HepG2 (cell line): ENCODE data around the gene CDK14. TPM values are rescaled to one million over a fixed set of nuclear protein-coding genes. Genes with fewer than 3 reads are reported as not detected.

Experiments used
- ATAC-seq: fragments of 200-7000 bp; cut with Tn5 transposase; 3 replicates; pipeline ENCODE4 v1.9.1; 2020; ENCODE audit warnings: mild to moderate bottlenecking, moderate library complexity
- BruUV-seq: library from RNA; stranded (reverse); fragments of 400-500 nt; replicated peaks from 2 replicates; lab custom pipeline; 2021; lab: Mats Ljungman, UMichigan
- CTCF ChIA-PET: fragments of 300-600 bp; formaldehyde crosslinking; extraction: SDS; loops from one replicate; lab custom pipeline; 2021; ENCODE audit warnings: low total read pairs, inconsistent platforms, low intra/inter-chr PET ratio; lab: Yijun Ruan, JAX
- POLR2A ChIA-PET: fragments of 350-600 bp; sonication (Branson Sonifier 250); formaldehyde crosslinking; loops from one replicate; lab custom pipeline; 2020; ENCODE audit warnings: antibody characterized with exemption, inconsistent platforms; lab: Yijun Ruan, JAX
- DNase-seq: peaks from one replicate; pipeline ENCODE4 v3.0.0-alpha.2; 2015; ENCODE audit warnings: low spot score
- FAIRE-seq: peaks from 3 replicates; lab custom pipeline; 2011; peaks lifted over from hg19 to GRCh38; lab: Jason Lieb, UNC
- H2AFZ ChIP-seq: one replicate; pipeline ENCODE4 v1.6.1; 2011; ENCODE audit warnings: low read length, inconsistent platforms
- H3K27ac ChIP-seq: fragments of 300-600 bp; 3 replicates; pipeline ENCODE4 v1.8.0; 2011; ENCODE audit warnings: mixed run types, mild to moderate bottlenecking, mixed read lengths, low read length, inconsistent platforms; ENCODE audit not compliant: insufficient read depth; ENCODE audit errors: extremely low read length
- H3K27me3 ChIP-seq, 2 experiments: fragments of 200-600 bp in 1 of 2; 2 replicates in 1 of 2; 3 replicates in 1 of 2; pipeline versions ENCODE4 v1.6.0 to v1.8.0; 2011; ENCODE audit warnings: low read length in 2 of 2, mild to moderate bottlenecking in 2 of 2, moderate library complexity in 2 of 2, inconsistent platforms in 1 of 2; ENCODE audit not compliant: insufficient read depth in 2 of 2, control insufficient read depth in 1 of 2
- H3K36me3 ChIP-seq, 2 experiments: fragments of 200-600 bp in 1 of 2; replicated peaks in 1 of 2; 2 replicates in 1 of 2; 3 replicates in 1 of 2; pipeline versions ENCODE4 v1.5.1 to v1.8.0; 2011; ENCODE audit warnings: low read length in 2 of 2, inconsistent platforms in 1 of 2; ENCODE audit not compliant: insufficient read depth in 2 of 2, control insufficient read depth in 1 of 2
- H3K4me1 ChIP-seq: 2 replicates; pipeline ENCODE4 v1.5.1; 2012; ENCODE audit warnings: low read length, inconsistent platforms; ENCODE audit not compliant: insufficient read depth
- H3K4me2 ChIP-seq: 2 replicates; pipeline ENCODE4 v1.6.0; 2011; ENCODE audit warnings: low read depth, low read length, inconsistent platforms
- H3K4me3 ChIP-seq, 3 experiments: fragments of 200-600 bp in 1 of 3; sonication (generic), shearing (Covaris generic) in 1 of 3; replicated peaks in 1 of 3; 2 replicates each; pipeline ENCODE4 v1.5.1; 2011 to 2016; ENCODE audit warnings: low read length in 3 of 3, inconsistent platforms in 2 of 3, low read depth in 2 of 3, mild to moderate bottlenecking in 2 of 3, control low read depth in 1 of 3, mixed read lengths in 1 of 3; ENCODE audit not compliant: insufficient read depth in 1 of 3
- H3K79me2 ChIP-seq: one replicate; pipeline ENCODE4 v1.6.1; 2011; ENCODE audit warnings: low read length, inconsistent platforms; ENCODE audit not compliant: insufficient read depth
- H3K9ac ChIP-seq: 2 replicates; pipeline ENCODE4 v1.6.0; 2011; ENCODE audit warnings: mild to moderate bottlenecking, low read depth, low read length, inconsistent platforms; ENCODE audit not compliant: insufficient read depth
- H3K9me3 ChIP-seq: 2 replicates; pipeline ENCODE4 v1.5.1; 2012; ENCODE audit warnings: mild to moderate bottlenecking, low read length
- H4K20me1 ChIP-seq: 2 replicates; pipeline ENCODE4 v1.6.0; 2011; ENCODE audit warnings: inconsistent platforms, mild to moderate bottlenecking, low read length, moderate library complexity; ENCODE audit not compliant: insufficient read depth
- AKAP8 ChIP-seq: sonication (generic); formaldehyde crosslinking; IDR thresholded peaks from 2 replicates; pipeline ENCODE4 v1.5.1; 2020; ENCODE audit warnings: mild to moderate bottlenecking, missing genetic modification reagents
- GTF3A ChIP-seq: sonication (generic); formaldehyde crosslinking; conservative IDR thresholded peaks from 2 replicates; pipeline ENCODE4 v1.4.0; 2020; ENCODE audit warnings: mild to moderate bottlenecking, missing genetic modification reagents
- HNRNPLL ChIP-seq: fragments of 200-400 bp; formaldehyde crosslinking; IDR thresholded peaks from 2 replicates; pipeline ENCODE4 v1.6.1; 2017; ENCODE audit warnings: mild to moderate bottlenecking, low read depth, low read length; ENCODE audit not compliant: poor library complexity, severe bottlenecking
- NFIC ChIP-seq: IDR thresholded peaks from 2 replicates; pipeline ENCODE4 v1.6.1; 2012; ENCODE audit warnings: mild to moderate bottlenecking, low read length, inconsistent platforms
- SAFB2 ChIP-seq: sonication (generic); formaldehyde crosslinking; IDR thresholded peaks from 2 replicates; pipeline ENCODE4 v1.5.1; 2020; ENCODE audit warnings: missing genetic modification reagents, low read depth, mild to moderate bottlenecking, borderline replicate concordance
- SKI ChIP-seq: fragments of 450-650 bp; IDR thresholded peaks from one replicate; pipeline ENCODE4 v1.6.1; 2018; ENCODE audit warnings: mild to moderate bottlenecking; ENCODE audit not compliant: partially characterized antibody
- SNAPC5 ChIP-seq: sonication (generic); formaldehyde crosslinking; IDR thresholded peaks from 2 replicates; pipeline ENCODE4 v1.8.1; 2023; ENCODE audit warnings: mild to moderate bottlenecking, missing genetic modification reagents, borderline replicate concordance
- SYNCRIP ChIP-seq: fragments of 200-400 bp; formaldehyde crosslinking; IDR thresholded peaks from 2 replicates; pipeline ENCODE4 v1.6.1; 2018; ENCODE audit warnings: mild to moderate bottlenecking, low read depth, low read length; ENCODE audit not compliant: insufficient read depth
- ZBTB37 ChIP-seq: sonication (generic); formaldehyde crosslinking; IDR thresholded peaks from 2 replicates; pipeline ENCODE4 v1.4.0; 2020; ENCODE audit warnings: mild to moderate bottlenecking, missing genetic modification reagents
- ZNF101 ChIP-seq: sonication (generic); formaldehyde crosslinking; IDR thresholded peaks from 2 replicates; pipeline ENCODE4 v1.4.0; 2020; ENCODE audit warnings: mild to moderate bottlenecking, low read depth, missing genetic modification reagents, borderline replicate concordance
- ZNF576 ChIP-seq: sonication (generic); formaldehyde crosslinking; IDR thresholded peaks from 2 replicates; pipeline ENCODE4 v1.4.0; 2020; ENCODE audit warnings: mild to moderate bottlenecking, missing genetic modification reagents
- ZSCAN31 ChIP-seq: sonication (generic); formaldehyde crosslinking; IDR thresholded peaks from 2 replicates; pipeline ENCODE4 v1.5.0; 2020; ENCODE audit warnings: low read depth, mild to moderate bottlenecking, missing genetic modification reagents
- WGBS: methylation state at CpG from one replicate; pipeline ENCODE4 v1.1.6; 2017; ENCODE audit warnings: low lambda C conversion rate; 5-methylcytosine and 5-hydroxymethylcytosine counted together
- in situ Hi-C: cut with HindIII; loops from 2 replicates; pipeline ENCODE4 v1.10.0; 2017; ENCODE audit warnings: low pct_unique_long_range_greater_than_20kb; ENCODE audit not compliant: extremely low pct_ligation_motif_present
- intact Hi-C: fragments of 100-400 bp; cut with micrococcal nuclease; formaldehyde crosslinking; loops from one replicate; pipeline ENCODE4 v1.10.0; 2022; ENCODE audit not compliant: unreplicated experiment
- polyA plus RNA-seq, 8 experiments: library from polyadenylated mRNA; depleted of rRNA in 3 of 8; stranded (reverse) in 7 of 8; unstranded in 1 of 8; fragments of >200 nt; fragmentation: Illumina TruSeq in 4 of 8; extraction: Trizol in 4 of 8; gene quantifications; 2 replicates each; pipeline versions ENCODE4 v1.2.1 to v1.2.3, GENCODE V29; 2011 to 2016; ENCODE audit warnings: low read depth in 4 of 8, missing spikeins in 1 of 8, mixed read lengths in 1 of 8; ENCODE audit not compliant: insufficient read depth in 1 of 8
- total RNA-seq, 5 experiments: library from RNA; depleted of rRNA; stranded (reverse); fragments of >200 nt; fragmentation: Illumina TruSeq; extraction: Trizol; gene quantifications; 2 replicates each; pipeline ENCODE4 v1.2.3, GENCODE V29; 2016; ENCODE audit warnings: low read depth in 1 of 5
- TF ChIP-seq, protein P1 (sequence below): sonication (generic); formaldehyde crosslinking; IDR thresholded peaks from 2 replicates; pipeline ENCODE4 v1.4.0; 2020; ENCODE audit warnings: missing genetic modification reagents

The CDK14 gene
- total and polyA plus RNA-seq, 2 of the 13 experiments (the other 11 are each of a cell fraction or from before 2014, with no cell fraction given): 0.26 to 0.71 TPM

GRCh38 chr7:91080351-91080750 lies 484.2 kb downstream of the CDK14 start (continued):
- TF ChIP-seq NFIC: no peak
- no peak for TF ChIP-seq AKAP8 (CRISPR knock-in tag)
- no peak for TF ChIP-seq ZNF101
- TF ChIP-seq ZSCAN31: no peak
- no peak for TF ChIP-seq ZNF576 (CRISPR knock-in tag)
- TF ChIP-seq SNAPC5 (CRISPR knock-in tag): no peak
- TF ChIP-seq HNRNPLL: no peak
- TF ChIP-seq SAFB2 (CRISPR knock-in tag): no peak
- no peak for TF ChIP-seq GTF3A

GRCh38 chr7:91082038-91082437 lies 485.9 kb downstream of the CDK14 start:
- in situ Hi-C loops (loop anchor here (25.0 kb wide), 1 partner anchor 705 kb away; no protein-coding TSS in a partner anchor), intact Hi-C loops (loop anchor here (10.0 kb wide), 3 partner anchors 203 to 803 kb away; partner anchors contain the start of gene MTERF1)
- Histone ChIP-seq H3K27me3 (no peaks in the 10 kb centered on the region), H3K36me3 (no peaks in the 10 kb centered on the region), H4K20me1 (no peaks in the 10 kb centered on the region), H3K27ac (no peak overlapping the region), H3K79me2 (no peaks in the 10 kb centered on the region), H3K4me2 (no peak overlapping the region), H3K4me1 (no peaks in the 10 kb centered on the region), H2AFZ (no peak overlapping the region), H3K9me3 (no peaks in the 10 kb centered on the region), H3K9ac (no peak overlapping the region), H3K4me3 (no peak overlapping the region)
- no peak for DNase-seq
- no peak for FAIRE-seq
- POLR2A ChIA-PET: no interaction called here
- 6% methylated on average over 3 of the region's 3 CpGs for WGBS
- no peak for ATAC-seq
- CTCF ChIA-PET: no interaction called here
- BruUV-seq: no TSS peak
- TF ChIP-seq SKI (no peak), ZBTB37 (CRISPR knock-in tag) (no peak), SYNCRIP (no peak)
- TF ChIP-seq, protein P1, sequence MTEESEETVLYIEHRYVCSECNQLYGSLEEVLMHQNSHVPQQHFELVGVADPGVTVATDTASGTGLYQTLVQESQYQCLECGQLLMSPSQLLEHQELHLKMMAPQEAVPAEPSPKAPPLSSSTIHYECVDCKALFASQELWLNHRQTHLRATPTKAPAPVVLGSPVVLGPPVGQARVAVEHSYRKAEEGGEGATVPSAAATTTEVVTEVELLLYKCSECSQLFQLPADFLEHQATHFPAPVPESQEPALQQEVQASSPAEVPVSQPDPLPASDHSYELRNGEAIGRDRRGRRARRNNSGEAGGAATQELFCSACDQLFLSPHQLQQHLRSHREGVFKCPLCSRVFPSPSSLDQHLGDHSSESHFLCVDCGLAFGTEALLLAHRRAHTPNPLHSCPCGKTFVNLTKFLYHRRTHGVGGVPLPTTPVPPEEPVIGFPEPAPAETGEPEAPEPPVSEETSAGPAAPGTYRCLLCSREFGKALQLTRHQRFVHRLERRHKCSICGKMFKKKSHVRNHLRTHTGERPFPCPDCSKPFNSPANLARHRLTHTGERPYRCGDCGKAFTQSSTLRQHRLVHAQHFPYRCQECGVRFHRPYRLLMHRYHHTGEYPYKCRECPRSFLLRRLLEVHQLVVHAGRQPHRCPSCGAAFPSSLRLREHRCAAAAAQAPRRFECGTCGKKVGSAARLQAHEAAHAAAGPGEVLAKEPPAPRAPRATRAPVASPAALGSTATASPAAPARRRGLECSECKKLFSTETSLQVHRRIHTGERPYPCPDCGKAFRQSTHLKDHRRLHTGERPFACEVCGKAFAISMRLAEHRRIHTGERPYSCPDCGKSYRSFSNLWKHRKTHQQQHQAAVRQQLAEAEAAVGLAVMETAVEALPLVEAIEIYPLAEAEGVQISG: no peak
